ENCODE measurements around the gene CNOT11.

CNOT11 gene

DNA sequence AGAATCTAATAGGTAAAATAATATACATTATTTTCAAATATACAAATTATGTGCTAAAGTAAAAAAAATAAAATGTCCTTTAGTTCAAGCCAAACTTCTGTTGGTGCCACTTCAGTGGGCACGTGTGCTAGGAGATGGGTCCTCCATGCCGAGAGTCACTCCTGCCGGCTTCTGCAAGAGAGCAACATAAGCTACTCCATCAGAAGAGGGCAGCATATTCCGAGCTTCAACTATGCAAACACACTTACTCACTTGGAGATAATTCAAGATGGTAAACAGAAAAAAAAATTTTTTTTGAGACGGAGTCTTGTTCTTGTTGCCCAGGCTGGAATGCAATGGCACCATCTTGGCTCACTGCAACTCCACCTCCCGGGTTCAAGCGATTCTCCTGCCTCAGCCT is 24.4 kb downstream of the CNOT11 start:
- no peak for DNase-seq (ENCODE audit: low read depth, low spot score)

DNA sequence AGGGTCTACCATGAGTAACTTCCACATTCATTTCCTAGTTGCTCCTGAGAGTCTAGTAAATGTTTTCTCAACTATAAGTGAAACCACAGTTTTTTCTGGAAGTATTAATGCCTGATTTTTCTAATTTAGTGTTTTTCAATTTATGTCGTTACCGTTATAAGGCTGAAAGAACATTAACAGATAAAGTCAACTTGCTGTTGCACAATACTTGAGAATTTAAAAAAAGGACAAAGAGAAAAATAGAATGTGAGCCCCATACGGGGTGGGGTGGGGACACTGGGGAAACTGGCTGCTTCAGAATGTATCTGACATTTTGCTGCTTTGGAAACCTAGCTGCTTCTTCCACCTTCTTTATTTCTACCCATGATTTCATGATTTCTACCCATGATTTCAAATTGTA is 26.2 kb downstream of the CNOT11 start:
- no peak for DNase-seq (ENCODE audit: low read depth, low spot score)

DNA sequence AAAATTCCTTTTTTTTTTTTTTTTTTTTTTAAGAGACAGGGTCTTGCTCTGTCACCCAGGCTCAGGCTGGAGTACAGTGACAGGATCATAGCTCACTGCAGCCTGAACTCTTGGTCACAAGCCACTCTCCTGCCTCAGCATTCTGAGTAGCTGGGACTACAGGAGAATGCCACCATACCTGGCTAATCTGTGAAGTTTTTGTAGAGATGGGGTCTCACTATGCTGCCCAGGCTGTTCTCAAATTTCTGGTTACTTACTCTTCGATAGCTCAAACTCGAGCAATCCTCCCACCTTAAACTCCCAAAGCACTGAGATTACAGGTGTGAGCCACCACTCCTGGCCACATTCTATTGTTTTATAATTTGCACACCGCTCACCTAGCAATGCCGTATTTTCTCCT is 28.8 kb downstream of the CNOT11 start:
- DNase-seq (ENCODE audit: low read depth, low spot score), result no peak

DNA sequence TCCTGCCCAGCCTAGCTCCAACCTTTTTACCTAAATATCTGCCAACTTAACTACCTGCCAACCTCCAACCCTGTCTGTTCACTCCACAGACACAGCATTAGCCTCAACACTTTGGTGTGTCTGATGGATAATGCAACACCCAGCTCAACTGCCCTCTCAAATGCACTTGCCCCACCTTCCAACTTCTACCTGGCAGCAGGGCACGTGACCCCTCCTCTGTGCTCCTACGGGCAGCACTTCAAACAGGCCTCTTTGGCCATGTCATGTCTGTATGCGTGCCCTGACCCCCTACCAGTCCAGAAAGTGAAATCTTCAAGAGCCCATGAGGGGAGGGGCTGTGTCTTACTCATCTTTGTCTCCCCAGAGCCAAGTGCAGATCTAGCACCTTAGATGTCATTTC is 30.3 kb downstream of the CNOT11 start:
- DNase-seq (ENCODE audit: low read depth, low spot score), result no peak

DNA sequence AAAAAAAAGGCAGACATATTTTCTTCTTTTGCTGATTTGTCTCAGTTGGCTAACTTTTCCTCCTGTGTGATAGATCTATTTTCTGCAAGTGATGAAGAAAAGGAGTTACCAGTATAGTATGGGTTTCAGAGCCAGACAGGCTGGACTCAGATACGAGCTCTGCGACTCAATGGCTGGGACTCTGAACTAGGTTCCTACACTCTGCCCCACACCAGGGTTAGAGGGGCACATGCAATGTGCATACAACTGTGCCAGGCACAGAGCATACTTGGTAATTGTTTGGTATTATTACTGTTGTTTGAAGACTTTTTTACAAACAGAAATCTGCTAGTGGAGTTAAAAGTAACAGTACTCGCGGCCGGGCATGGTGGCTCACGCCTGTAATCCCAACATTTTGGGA is 34.0 kb downstream of the CNOT11 start:
- DNase-seq (ENCODE audit: low read depth, low spot score), result no peak

DNA sequence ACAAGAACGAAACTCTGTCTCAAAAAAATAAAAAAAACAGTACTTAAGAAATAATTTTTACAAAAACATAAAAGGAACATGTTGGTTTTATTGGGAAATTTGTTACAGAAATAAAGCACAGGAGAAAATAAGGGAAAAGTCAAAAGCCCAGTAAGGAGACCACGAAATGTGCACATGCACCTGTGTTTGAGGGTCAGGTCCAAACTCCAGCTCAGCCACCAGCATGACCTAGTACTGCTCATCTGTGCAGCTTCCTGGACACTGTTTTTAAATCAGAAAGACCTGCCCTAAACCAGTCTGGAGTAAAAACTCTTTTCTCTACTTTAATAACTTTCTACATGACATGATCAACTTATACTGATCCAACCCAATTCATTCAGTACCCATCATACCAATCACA is 34.6 kb downstream of the CNOT11 start:
- no peak for DNase-seq (ENCODE audit: low read depth, low spot score)

DNA sequence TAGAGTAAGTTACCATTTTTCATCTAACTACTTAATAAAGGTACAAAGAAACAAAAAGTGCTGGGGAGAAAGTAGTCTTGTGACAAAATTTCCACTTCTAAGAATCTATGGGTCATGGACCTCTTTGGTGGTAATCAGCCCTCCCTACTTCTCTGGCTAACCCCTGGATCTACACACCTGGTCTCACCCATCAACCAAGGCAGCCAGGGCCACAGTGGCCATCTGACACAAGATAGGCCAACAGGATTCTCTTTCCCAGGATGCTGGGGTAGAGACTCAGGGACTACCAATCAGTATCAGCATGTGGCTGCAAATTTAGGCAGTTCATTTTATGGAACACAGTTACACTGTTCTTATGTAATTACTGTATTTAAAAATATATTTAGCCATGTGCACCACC is 38.0 kb downstream of the CNOT11 start:
- DNase-seq (ENCODE audit: low read depth, low spot score), result no peak

DNA sequence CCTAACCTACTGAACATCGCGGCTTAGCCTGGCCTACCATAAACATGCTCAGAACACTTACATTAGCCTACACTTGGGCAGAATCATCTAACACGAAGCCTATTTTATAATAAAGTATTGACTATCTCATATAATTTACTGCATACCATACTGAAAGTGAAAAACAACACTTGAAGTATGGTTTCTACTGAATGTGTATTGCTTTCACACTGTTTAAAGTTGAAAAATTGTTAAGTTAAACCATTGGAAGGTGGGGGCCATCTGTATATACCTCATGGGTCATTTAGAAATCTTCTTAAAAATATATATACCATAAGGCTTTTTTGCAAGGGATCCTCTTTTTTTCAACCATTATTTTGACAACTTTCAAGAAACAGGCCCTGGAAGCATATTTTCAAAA is 39.3 kb downstream of the CNOT11 start:
- DNase-seq (ENCODE audit: low read depth, low spot score), result no peak

DNA sequence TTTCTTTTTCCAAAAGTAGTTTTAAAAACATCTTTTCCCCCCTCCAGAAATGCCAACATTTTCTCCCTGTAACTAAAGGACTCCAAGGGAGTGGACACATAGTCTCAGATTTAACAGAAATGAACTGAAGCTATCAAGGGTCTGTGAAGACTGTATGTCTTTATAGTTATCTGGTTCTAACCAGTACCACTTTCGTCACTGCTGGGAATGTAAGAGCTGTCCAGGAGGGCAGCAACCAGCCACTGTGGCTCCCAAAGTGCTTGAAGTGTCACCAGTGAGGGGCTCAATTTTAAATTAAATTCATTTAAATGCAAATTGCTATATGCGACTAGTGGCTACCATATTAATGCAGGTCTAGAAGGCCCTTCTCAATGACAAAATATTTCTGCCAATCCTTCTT is 40.9 kb downstream of the CNOT11 start:
- no peak for DNase-seq (ENCODE audit: low read depth, low spot score)

DNA sequence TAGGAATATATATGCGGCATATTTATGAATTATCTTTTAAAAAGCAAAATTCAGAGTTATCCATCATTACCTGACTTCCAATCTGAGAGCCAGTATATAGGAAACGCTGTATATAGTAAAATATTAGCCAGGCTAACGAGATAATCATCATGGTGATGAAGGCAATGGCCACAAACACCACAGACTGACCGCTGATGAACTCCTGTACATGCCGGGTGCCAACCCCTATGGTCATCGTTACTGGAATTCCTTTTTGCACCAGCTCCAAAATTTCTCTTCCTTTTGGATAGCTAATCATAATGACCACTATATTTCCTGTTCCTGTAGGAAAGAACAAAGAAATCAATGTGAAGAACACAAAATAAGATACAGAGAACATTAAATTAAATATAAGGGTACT is 42.2 kb downstream of the CNOT11 start:
- no peak for DNase-seq (ENCODE audit: low read depth, low spot score)

DNA sequence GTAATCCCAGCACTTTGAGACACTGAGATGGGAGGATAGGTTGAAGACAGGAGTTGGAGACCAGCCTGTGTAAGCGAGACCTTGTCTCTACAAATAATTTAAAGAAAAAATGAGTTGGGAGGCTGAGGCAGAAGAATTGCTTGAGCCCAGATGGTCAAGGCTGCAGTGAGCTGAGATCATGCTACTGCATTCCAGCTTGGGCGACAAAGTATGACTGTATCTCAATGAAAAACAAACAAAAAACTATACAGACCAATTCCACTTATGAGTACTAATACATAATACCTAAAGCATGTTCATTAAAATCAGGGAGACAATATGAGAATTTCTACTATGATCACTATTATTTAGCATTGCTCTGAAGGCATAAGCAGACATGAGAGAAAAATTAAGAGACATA is 43.2 kb downstream of the CNOT11 start:
- DNase-seq (ENCODE audit: low read depth, low spot score), result no peak

DNA sequence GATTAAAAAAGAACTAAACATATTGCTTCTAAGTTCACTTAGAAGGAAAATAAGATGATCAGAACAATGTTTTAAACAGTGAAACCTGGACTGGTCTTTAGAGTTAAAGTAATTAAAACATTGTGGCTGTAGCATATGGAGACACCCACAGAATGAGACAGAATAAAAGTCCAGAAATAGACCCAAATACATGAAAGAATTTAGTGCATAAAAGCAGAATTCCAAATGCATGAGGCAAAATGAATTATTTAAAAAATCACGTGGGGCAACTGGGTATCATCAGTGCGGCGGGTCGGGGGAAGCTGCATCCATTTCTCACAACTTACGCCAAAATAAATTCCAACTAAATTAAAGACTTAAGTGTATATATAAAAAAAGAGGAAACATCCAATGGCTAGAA is 43.7 kb downstream of the CNOT11 start:
- DNase-seq (ENCODE audit: low read depth, low spot score), result no peak

DNA sequence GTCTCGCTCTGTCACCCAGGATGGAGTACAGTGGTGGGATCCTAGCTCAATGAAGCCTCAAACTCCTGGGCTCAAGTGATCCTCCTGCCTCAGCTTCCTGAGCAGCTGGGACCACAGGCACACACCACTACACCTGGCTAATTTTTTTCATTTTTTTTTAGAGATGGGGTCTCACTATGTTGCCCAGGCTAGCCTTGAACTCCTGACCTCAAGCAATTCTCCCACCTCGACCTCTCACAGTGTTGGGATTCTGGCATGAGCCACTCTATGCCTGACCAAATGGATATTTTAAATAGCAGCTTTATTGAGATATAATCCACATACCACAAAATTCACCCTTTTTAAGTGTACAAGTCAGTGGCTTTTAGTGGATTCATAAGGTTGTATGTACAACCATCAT is 44.7 kb downstream of the CNOT11 start:
- DNase-seq (ENCODE audit: low read depth, low spot score), result no peak

DNA sequence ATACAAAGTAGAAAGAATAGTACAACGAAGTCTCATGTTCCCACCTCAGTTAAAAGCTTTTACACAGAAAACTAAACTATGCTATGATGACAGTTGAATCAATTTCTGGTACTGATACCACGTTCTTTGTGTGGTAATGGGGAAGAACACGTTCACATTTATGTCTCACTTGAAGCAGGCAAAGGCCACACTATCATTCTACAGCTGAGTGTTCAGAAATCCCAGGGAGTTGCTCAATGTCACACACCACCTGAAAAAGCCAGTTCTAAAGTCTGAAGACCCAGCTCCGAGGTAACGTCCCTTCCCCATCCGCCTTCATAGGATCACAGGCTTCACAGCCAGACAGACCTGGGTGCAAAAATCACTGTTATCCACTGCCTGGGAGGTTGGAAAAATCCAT is 46.9 kb downstream of the CNOT11 start:
- no peak for DNase-seq (ENCODE audit: low read depth, low spot score)

DNA sequence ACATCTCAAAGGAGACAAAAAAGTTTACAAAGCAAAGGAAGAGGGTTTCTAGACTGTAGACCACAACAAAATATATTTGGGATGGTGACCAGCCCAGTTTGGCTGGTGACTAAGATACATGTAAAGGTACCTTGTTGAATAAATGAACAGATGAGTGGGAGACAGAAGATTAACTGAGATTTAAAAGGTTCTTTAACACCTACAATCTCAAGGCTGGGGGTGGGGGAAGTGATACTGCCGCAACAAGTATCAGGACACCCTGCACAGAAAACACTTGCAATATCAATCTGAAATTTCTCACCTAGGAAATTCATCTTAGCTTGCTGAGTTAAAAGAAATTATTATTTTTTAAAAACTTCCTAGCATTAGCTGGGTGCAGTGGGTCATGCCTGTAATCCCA is 47.5 kb downstream of the CNOT11 start:
- no peak for DNase-seq (ENCODE audit: low read depth, low spot score)

DNA sequence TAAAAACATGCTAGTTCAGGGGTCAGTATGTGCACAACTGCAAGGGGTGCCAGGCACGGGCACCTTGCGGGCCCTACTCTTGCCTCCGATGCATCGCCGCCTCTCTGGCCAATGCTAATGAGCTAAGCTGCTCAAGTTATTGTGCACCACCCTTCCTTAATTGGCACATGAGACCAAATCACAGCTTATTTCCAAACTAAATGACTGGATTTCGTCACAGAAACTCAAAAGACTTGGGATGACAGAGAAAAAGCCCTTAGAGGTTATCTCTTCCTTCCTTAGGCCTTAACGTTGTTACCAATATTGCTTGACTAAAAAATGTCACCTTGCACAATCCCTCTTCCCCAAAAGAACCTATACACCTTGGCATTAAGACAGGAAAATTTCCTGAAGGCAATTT is 48.1 kb downstream of the CNOT11 start:
- no peak for DNase-seq (ENCODE audit: low read depth, low spot score)

DNA sequence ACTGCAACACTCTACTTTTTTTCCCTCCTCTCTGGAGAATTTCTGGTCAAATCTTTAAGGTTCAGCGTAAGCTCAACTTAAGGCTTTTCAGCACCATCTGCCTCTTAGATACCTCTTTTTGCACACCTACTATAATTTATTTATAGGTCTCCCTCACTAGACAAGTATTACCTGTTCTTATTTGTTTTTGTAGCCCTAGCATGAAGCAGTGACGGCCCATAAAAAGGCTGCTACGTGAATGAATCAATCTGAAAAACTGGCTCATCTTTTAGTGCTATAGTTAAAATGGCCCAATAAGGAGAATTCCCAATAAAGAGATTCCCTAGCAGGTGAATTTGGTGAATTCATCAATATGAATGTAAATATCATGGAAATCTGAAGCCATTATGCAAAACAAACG is 49.3 kb downstream of the CNOT11 start:
- no peak for DNase-seq (ENCODE audit: low read depth, low spot score)

DNA sequence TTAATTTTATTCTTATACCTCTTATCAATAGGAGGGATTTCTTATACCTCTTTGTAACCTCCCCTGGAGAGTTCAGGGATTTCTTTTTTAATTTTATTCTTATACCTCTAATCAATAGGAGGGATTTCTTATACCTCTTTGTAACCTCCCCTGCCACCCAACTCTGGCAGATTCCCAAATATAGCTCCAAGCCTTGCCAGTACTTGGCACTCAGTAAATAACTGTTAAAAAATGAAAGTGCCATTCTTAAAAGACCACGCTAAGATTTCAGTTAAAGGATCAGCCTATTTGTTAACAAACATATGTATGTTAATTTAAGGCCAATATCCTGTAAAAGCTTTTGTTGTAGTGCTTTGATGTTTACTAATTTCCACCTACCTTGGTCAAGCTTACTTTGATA is 51.0 kb downstream of the CNOT11 start:
- no peak for DNase-seq (ENCODE audit: low read depth, low spot score)

DNA sequence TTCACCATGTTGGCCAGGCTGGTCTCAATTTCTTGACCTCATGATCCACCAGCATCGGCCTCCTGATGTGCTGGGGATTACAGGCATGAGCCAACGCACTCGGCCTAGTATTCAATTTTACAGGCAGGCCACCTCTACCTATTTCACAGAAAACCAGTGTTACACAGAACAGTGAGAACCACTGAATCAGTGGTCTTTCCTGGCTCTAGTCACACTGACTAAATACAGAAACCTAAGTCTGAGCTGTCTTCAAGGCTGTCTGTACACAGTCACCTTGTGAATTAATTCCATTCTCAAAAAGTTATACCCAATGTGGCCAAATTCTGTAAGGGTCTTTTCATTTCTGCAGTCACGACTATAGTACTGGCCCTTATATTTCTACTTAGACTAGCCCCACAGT is 52.3 kb downstream of the CNOT11 start:
- no peak for DNase-seq (ENCODE audit: low read depth, low spot score)

DNA sequence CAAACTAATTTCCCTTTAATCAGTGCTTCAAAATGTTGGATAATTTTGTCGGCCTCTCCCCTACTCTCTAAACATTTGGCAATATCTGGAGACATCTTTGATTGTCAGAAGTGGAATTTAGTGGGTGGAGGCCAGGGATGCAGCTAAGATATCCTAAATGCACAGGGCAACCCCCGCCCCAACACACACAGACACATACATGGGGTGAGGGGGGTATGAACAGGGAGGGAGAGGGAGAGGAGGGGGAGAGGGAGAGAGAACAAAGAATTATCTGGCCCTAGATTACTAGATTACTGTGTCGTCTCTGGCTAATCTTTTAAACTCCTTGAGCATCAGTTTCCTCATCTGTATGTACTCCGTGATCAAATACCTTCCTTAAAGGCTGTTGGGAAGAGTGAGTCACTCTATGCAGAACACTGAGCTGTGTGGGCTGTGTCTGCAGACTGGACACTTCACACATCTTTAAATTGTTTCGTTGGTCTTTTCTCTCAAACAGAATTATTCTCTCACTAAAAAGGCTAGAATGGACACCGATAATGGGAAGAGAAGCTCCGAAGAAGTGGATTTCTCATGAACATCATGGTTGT is 52.9 kb downstream of the CNOT11 start:
- no peak for DNase-seq (ENCODE audit: low read depth, low spot score)

DNA sequence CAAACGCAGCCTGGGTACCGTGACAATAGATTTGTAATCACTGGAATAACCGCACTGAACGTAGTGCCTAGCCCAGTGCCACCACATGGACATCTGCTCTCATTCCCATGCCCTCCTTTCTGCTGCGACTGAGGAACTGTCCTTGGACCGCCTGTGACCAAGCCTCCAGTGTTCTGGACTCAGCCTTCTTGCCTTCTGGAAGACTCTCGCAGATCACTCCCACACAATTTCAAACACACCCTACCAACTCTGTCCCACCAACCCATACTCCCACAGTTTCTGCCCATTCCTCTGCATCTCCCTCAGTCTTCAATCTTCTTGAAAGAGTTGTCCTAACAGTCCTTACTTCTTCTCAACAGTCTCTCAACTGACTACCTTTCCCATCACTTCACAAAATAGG is 53.7 kb downstream of the CNOT11 start:
- DNase-seq (ENCODE audit: low read depth, low spot score), result no peak

DNA sequence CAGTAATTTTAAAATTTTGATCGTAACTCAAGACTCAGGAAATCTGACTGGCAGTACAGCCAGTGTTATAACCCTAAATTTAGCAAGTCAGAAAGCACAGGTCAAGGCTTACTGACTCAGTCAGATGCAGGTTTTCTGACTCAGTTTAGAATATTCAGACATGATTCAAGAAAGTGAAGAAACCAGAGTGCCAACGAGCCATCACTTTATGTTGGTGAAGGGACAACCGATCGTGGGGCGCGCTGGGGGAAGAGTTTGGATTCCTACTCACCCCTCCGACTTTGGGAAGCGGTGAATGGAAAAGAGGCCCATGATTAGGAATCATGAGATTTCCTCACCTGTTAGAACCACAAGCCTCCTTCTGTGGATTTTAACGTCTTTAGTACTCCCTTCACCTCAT is 54.8 kb downstream of the CNOT11 start:
- DNase-seq (ENCODE audit: low read depth, low spot score), result no peak

DNA sequence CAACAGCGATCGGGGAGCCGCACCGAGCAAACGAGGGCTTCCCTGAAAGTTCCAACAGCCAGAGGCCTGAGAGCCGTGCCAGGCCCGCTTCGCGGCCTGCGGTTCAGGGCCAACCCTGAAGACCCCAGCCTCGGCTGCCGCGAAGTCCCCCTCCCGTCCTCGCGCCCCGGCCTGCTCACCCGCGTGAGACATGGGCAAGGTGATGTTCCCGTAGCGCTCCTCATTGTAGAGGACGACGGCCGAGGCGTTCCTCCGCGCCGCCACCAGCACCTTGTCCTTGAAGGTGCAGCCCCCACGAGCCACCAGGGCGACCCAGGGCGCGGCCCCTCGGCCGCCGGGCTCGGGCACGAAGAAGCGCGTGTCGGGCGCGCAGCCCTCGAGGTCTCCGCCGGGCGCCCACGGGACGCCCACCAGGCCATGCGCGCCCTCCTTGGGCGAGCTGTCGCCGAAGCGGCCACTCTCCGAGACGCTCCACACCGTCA is 55.3 kb downstream of the CNOT11 start:
- DNase-seq (ENCODE audit: low read depth, low spot score), result peak; percentile 37

DNA sequence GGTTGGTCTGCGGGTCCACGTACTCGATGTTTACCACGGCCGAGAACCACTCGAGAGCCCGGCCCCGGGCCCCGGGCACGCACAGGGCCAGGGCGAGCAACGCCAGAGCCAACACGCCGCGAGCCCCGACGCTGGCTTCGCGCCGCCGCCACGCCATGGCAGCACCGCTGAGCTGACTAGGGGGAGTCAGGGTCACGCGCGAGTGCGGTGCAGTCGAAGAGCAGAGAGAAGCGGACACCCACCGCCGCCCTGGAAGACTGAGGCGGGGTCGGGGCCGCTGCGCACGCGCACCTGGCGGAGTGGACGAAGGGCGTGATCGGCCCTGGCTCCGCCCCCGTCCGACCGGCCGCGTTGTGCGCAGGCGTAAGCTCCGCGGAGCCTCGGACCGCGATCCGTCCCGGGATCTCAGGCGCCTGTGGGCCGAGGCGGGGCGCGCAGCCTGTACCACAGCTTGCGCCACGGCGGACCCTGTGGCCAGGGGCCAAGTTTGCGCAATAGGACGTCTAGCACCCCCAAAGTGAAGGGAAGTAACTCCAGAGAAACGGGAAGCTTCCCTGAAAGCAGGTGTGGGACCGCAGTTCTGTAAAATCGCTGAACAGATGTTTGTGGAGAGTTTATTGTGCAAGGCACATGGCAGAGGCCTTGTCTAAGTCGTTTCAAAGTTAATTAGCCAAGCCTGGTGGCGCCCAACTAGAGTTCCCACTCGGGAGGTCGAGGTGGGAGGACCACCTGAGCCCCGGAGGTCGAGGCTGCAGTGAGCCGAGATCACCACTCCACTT is 55.9 kb downstream of the CNOT11 start, which contains the start of gene RNF149:
Gene RNF149 (minus strand): TSS at position 270 of the 779 bp plus-strand sequence. CDS start 113 bp downstream, at position 157.
- peak; percentile 92 for DNase-seq (ENCODE audit: low read depth, low spot score)

All from ELF-1 (cell line).